Esophagus muscularis mucosa (tissue), 4 donors: Measurements from ENCODE around the gene BTG4.

Experiments
- EP300 ChIP-seq: sonication (generic); formaldehyde crosslinking; IDR thresholded peaks from one replicate; pipeline ENCODE4 v1.6.1; 2017; ENCODE audit warnings: antibody characterized with exemption
- POLR2AphosphoS5 ChIP-seq, 2 donors: sonication (generic); formaldehyde crosslinking; IDR thresholded peaks; one replicate each; pipeline ENCODE4 v1.6.1; 2017; ENCODE audit warnings: antibody characterized with exemption in 2 of 2
- TF ChIP-seq, protein P1 (sequence below), 3 experiments: fragments of 200-600 bp in 2 of 3; fragments of 450-650 bp in 1 of 3; sonication (generic) in 2 of 3; IDR thresholded peaks; one replicate each; pipeline ENCODE4 v1.5.1; 2017 to 2019; ENCODE audit warnings: antibody characterized with exemption in 3 of 3, mild to moderate bottlenecking in 2 of 3, moderate library complexity in 1 of 3

DNA sequence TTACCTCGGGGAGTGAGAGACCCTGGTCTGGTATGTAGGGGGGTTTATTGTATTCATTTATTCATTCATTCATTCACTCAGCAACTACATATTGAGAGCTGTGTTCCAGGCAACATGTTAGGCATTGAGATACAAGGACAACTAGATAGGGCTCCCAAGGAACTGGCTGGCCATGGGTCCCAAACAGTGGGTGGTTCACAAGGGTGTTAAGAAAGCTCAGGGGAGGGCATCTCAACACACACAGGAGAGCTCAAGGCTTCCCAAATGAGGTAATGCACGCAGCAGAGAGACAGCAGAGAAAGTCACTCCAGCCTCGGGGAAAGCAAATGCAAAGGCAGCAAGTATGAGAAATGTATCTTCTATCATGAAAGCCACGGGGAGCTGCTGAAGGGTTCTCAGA is 51.8 kb downstream of the BTG4 start:
- TF ChIP-seq, protein P1, sequence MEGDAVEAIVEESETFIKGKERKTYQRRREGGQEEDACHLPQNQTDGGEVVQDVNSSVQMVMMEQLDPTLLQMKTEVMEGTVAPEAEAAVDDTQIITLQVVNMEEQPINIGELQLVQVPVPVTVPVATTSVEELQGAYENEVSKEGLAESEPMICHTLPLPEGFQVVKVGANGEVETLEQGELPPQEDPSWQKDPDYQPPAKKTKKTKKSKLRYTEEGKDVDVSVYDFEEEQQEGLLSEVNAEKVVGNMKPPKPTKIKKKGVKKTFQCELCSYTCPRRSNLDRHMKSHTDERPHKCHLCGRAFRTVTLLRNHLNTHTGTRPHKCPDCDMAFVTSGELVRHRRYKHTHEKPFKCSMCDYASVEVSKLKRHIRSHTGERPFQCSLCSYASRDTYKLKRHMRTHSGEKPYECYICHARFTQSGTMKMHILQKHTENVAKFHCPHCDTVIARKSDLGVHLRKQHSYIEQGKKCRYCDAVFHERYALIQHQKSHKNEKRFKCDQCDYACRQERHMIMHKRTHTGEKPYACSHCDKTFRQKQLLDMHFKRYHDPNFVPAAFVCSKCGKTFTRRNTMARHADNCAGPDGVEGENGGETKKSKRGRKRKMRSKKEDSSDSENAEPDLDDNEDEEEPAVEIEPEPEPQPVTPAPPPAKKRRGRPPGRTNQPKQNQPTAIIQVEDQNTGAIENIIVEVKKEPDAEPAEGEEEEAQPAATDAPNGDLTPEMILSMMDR (IDR thresholded peaks at IDR 0.05) = no peak
- TF ChIP-seq POLR2AphosphoS5 (IDR thresholded peaks at IDR 0.05) (no peak), EP300 (no peak)
